Cerebellar nuclear complex (tissue), 1 donor: ENCODE results near the gene MADD.

ENCODE experiments used
- DNase-seq, 2 experiments: peaks; one replicate each; lab custom pipeline; 2025; lab: John Stamatoyannopoulos, UW

MADD gene

DNA sequence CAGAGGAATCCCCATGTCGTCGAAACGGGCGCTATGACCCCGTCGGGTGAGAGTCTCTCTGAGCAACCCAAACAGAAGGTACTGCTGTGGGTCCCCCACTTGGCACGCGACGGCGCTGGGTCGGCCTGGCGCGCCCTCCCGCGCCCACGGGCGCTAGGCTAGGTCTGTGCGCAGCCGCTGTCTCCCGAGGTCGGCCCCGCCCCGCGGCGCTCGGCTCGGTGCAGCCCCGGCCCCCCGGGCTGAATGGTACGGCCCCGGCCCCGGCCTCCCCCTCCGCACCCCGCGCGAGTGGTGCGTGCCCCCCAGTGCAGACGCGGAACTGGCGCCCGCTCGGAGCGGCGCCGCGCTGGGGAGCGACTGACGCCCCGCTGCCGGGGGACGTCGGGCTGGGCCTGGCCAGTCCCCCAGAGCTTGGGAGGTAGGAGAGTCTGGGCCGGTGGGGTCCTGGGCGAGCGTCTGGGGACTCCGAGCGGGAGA lies at the start of gene MADD:
Gene MADD, plus strand, starts transcription at position 305 of the 477 bp plus-strand sequence.
- peak in 1 of 2 experiments; percentile 64 for DNase-seq

DNA sequence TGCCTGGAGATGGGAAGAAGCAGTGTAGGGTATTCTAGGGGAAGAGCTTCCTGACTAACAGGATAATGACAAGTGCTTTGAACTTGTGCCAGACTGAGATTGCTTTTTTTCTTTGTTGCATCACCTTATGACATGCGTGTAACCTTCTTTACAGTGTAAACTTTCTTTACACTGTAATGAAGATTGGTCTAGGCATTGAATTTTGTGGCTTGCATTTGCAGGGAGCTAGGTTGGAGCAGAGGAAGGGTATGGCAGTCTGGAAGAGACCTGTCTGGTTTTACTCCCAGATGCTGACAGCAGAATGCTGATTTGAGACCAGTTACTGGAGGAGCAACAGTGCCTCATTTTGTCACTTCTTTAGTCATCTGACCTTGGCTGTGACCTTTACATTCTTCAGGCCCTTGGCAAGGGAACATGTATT lies 49.5 kb upstream of the MADD start:
- no peak for DNase-seq

- no peak for DNase-seq
Observed at GRCh38 chr11:47222696-47223095, 47.2 kb upstream of the MADD start.

DNA sequence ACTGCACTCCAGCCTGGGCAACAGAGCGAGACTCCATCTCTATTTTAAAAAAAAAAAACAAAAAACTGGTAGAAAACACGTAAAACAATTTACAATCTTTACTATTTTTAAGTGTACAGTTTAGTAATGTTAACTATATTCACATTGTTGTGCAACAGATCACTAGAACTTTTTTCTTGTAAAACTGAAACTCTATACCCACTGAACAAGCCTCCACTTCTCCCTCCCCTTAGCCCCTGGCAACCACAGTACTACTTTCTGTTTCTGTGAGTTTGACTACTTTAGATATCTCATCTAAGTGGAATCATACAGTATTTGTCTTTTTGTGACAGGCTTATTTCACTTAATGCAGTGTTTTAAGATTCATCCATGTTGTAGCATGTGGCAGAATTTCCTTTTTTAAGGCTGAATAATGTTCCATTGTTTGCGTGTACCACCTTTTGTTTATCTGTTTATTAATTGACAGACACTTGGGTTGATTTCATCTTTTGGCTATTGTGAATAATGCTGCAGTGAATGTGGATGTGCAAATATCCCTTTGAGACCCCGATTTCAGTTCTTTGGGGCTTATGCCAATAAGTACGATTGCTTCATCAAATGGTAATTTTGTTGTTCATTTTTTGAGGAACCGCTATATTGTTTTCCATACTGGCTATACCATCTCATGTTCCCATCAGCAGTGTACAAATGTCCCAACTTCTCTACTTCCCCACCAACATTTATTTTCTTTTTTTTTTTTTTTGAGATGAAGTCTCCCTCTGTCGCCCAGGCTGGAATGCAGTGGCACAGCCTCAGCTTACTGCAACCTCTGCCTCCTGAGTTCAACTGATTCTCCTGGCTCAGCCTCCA lies 44.2 kb upstream of the MADD start:
- no peak for DNase-seq

DNA sequence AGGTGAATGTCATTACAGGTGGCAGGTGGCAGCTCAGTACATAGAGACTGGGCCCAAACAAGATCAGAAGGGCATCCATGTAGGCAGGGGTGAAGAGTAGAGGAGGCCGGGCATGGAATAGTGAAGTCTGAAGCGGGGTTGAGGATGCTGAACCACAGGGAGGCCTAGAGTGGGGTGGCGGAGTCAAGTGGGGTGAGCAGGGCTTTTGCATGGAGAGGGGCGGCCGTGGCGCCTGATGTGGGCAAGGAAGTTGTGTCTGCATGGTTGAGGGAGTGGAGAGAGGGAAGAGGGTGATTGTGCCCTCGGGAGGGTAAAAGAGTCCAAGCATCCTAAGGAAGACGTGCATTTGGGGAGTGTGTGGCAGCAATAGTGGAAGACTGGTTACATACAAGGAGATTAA lies 40.8 kb upstream of the MADD start:
- DNase-seq, result no peak

GRCh38 chr11:47233051-47233450 lies 36.9 kb upstream of the MADD start:
- no peak for DNase-seq

DNA sequence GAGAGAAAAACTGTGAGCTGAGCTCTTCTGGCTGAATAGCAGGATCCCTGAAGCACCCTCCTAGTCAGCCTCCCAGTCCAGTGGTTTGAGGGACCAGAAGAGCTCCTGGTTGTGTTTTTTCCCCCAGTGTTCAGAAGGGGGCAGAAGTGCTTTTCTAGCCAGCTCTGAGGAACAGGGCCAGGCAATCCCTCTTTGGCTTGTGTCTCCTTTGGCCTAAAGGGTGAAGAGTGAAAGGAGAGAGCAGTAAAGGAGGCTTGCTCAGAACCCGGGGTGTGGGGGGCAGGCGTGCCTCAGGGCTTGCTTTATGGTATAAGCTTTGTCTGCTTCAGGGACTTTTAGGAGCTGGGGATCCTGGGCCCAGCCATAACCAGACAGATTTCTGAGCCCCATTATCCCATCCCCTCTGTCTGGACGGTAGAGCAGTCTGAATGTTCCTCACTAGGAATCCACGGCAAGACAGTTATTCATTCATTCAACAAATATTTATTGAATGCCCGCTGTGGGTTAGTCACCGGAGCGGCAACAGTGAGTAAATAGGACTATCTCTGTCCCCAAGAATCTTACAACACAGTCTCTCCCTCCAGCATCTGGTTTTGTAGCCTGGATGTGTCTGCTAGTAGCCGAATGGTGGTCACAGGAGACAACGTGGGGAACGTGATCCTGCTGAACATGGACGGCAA lies 35.8 kb upstream of the MADD start:
- DNase-seq, result no peak

- DNase-seq, result no peak
Observed at GRCh38 chr11:47234669-47235100, 35.2 kb upstream of the MADD start.

GRCh38 chr11:47235163-47235562 lies 34.8 kb upstream of the MADD start:
- DNase-seq, result no peak

DNA sequence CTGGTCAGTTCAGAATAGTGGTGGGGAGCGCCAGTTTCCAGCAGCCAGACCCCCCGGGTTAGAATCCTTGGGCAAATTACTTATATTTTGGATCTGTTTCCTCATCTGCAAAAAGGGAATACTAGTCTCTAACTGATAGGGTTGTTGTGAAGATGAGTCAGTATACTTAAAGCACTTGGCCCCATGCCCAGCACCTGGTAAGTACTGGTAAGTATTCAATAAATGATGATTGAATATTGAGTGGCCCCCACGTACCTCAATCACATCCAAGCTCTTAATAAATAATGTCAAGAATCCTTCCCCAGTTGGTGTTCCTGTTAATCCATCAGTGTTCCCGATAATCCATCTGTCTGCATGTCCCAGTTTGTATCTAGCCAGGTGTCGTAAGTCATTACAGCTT lies 33.5 kb upstream of the MADD start:
- DNase-seq, result no peak

DNA sequence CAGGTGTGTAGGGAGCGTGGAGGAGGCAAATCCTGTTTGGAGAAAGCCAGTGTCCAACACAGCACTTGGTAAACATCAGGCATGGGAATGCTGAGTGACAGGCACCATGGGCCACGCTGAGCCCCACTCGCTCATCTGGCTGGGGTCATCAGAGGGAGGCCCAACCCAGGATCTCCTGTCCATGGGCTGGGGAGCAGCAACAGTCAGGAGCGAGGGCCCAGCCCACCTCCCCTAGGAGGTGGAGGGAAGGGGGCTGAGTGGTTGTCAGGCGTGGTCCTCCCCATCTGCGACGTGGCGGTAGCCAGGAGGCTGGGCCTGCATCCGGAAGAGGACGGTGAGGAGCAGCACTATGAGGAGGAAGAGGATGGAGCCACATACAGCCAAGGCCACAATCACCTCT lies 30.1 kb upstream of the MADD start:
- no peak for DNase-seq

GRCh38 chr11:47241841-47242301 lies 28.1 kb upstream of the MADD start:
- DNase-seq, result no peak

DNA sequence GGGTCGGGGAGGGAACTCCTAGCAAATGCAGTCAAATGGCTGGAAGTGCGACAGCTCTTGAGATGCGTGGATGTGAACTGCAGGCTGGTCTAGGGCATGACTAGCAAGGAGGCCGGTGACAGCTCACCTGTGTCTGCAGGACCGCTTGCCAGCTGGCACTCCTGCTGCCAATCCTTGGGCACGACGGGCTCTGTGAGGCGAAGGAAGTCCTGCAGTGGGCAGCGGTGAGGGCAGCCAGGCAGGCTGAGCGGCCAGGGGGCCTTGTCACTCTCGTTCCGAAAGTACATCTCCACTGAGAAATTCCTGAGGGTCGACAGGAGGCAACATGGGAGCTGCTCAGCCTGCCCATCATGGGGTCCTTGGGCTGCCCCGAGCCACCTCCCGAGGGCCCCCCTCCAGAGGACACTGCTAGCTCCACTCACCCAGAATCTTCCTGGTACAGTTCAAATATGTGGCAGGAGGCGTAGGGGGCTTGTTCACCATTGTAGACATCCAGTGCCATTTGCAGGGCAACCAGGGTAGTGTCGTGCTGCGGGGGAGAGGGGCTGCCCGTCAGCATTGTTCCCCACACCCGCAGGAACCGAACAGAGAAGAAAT lies 27.2 kb upstream of the MADD start:
- DNase-seq, result no peak

- no peak for DNase-seq
Observed at GRCh38 chr11:47243454-47243853, 26.5 kb upstream of the MADD start.

DNA sequence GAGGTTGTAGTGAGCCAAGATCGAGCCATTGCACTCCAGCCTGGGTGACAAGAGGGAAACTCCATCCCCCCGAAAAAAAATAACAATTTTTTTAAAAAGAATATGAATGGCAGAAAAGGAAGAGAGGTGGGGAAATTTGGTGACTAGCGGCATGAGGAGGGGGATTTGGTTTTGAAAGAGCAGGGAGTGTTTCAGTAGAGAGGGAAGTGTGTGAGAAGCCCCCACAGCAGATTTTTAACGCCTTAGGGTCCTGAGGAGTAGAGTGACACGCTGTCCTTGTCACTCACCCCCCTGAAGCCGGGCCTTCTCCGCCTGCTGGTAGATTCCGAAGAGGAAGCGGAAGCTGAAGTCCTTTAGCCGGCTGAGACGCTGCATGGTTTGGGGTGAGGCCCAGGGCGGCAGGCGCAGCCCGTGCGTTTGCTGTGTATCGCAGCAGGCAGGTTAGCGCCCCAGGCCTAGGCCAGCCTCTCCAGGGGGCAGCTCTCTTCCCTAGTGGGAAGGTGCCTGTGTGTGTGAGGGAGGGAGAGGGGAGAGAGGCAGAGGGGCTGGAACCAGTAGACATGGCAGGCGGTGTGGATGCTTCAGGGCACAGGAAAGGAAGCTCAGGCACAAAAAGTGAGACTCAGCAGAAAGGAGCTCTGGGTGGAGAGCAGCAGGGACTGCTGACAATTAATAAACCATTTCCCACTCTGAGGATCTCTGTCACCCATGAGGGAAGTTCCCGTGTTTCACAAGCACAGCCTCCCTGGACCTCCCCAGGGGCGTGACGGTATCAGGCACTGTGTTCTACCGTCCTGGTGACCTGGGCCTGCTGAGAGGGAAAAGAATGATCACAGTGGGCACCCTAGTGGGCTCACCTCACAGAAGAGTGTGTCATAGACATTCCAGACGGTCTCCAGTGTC lies 25.2 kb upstream of the MADD start:
- DNase-seq, result no peak

DNA sequence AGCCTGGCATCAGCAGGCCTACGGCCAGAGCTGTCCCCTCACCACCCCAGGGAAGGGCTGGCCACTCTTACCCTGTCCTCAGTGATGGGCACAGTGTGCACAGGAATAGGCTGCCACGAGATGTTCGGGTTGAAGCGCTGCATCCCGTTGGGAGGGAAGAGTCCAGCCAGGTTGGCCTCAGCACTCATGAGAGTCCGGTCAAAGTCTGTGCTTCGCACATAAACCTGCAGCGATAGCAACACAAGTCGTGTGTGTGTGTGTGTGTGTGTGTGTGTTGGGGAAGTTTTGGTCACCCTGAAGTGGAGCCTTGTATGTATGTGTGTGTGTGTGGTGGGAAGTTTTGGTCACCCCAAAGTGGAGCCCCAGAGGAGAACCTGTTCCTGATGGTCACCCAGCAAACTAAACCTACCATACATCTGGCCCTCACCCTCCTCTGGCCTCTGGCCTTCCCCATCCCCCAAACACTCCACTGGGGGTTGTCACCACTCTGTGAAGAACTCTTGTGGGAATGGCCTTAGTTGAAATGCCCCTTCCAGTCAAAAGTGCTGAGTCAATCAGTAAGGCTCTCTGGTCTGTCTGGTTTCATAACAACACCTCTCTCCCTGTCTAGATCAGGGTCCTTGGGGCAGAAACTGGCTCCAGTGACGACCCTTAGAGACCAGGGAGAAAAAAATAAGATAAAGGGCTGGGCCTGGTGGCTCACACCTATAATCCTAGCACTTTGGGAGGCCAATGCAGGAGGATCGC lies 24.1 kb upstream of the MADD start:
- DNase-seq, result no peak

GRCh38 chr11:47247502-47247901 lies 22.4 kb upstream of the MADD start:
- no peak for DNase-seq

GRCh38 chr11:47248304-47248663 lies 21.6 kb upstream of the MADD start:
- peak in 1 of 2 experiments; percentile 50 for DNase-seq

- peak in 1 of 2 experiments; percentile 66 for DNase-seq
Observed at GRCh38 chr11:47248664-47249377, 21.1 kb upstream of the MADD start, which contains the start of gene ACP2. ACP2 (minus strand) TSS chr11:47248814; CDS start chr11:47248789, 25 bp downstream.

DNA sequence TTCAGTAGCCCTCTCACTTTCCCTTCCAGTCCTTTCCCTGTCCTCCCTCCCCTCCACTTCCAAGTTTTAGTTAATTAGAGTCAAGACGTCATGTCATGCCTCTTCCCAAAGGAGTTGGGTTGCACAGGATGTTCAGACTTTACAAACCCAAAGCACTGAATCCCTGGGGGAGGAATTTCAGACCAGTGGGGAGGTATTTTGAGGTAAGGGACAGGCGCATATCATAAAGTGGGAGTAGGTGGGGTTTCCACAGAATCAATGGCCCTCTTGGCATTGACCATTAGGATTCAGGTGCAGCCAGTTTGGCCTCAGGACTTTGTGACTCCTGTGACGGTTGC lies 20.6 kb upstream of the MADD start:
- no peak for DNase-seq
